Karpas-422 (cell line): Measurements from ENCODE around the gene MDC1. TPM values are rescaled to one million over a fixed set of nuclear protein-coding genes. Genes with fewer than 3 reads are reported as not detected.

Source experiments
- DNase-seq: peaks from one replicate; pipeline ENCODE4 v3.0.0-alpha.2; 2015
- H2AFZ ChIP-seq: fragments of 200-600 bp; sonication (generic); 2 replicates; pipeline ENCODE4 v1.6.1; 2014; ENCODE audit warnings: antibody characterized with exemption, low read length, mixed read lengths
- H3K27ac ChIP-seq: fragments of 200-600 bp; sonication (generic); 2 replicates; pipeline ENCODE4 v1.5.1; 2014; ENCODE audit warnings: mild to moderate bottlenecking, low read length, moderate library complexity
- H3K27me3 ChIP-seq: fragments of 200-600 bp; sonication (generic); 2 replicates; pipeline ENCODE4 v1.6.1; 2014; ENCODE audit warnings: low read length, mixed read lengths
- H3K36me3 ChIP-seq: fragments of 200-600 bp; sonication (generic); 2 replicates; pipeline ENCODE4 v1.6.1; 2014; ENCODE audit warnings: low read length, mixed read lengths; ENCODE audit not compliant: insufficient read depth
- H3K4me1 ChIP-seq: fragments of 200-600 bp; sonication (generic); 2 replicates; pipeline ENCODE4 v1.6.1; 2014; ENCODE audit warnings: mild to moderate bottlenecking, low read length, mixed read lengths
- H3K4me2 ChIP-seq: fragments of 200-600 bp; sonication (generic); 2 replicates; pipeline ENCODE4 v1.6.1; 2014; ENCODE audit warnings: low read length, low read depth, mild to moderate bottlenecking; ENCODE audit not compliant: poor library complexity, severe bottlenecking
- H3K4me3 ChIP-seq: fragments of 200-600 bp; sonication (generic); 2 replicates; pipeline ENCODE4 v1.5.1; 2014; ENCODE audit warnings: mild to moderate bottlenecking, antibody characterized with exemption, low read length, mixed read lengths
- H3K79me2 ChIP-seq: fragments of 200-600 bp; sonication (generic); 2 replicates; pipeline ENCODE4 v1.6.1; 2014; ENCODE audit warnings: mild to moderate bottlenecking, low read length, mixed read lengths
- H3K9ac ChIP-seq: fragments of 200-600 bp; sonication (generic); 2 replicates; pipeline ENCODE4 v1.6.0; 2014; ENCODE audit warnings: low read length
- H3K9me2 ChIP-seq: fragments of 200-600 bp; sonication (generic), shearing (Covaris generic); replicated peaks from 2 replicates; pipeline ENCODE4 v1.6.0; 2014; ENCODE audit warnings: mild to moderate bottlenecking, low read length, moderate library complexity; ENCODE audit not compliant: insufficient read depth
- H3K9me3 ChIP-seq: fragments of 300-700, 200-600 bp; sonication (generic); 2 replicates; pipeline ENCODE4 v1.6.1; 2014; ENCODE audit warnings: low read length, mixed read lengths
- H4K20me1 ChIP-seq: fragments of 200-600 bp; sonication (generic); 2 replicates; pipeline ENCODE4 v1.6.1; 2014; ENCODE audit warnings: mild to moderate bottlenecking, antibody characterized with exemption, low read length, low read depth; ENCODE audit not compliant: insufficient read depth
- small RNA-seq: library from RNA; depleted of rRNA; stranded (forward); fragments of <200 nt; gene quantifications from one replicate; pipeline ENCODE3, GENCODE V24; 2014
- total RNA-seq: library from RNA; depleted of rRNA; stranded (reverse); fragments of >200 nt; shearing (Covaris generic); gene quantifications from 2 replicates; pipeline ENCODE4 v1.2.3, GENCODE V29; 2014; ENCODE audit warnings: low replicate concordance; rRNA removed

MDC1 gene
- total RNA-seq, 1 experiment from 2014 or later: 11.0 TPM

- H3K27ac ChIP-seq: no peak overlapping the region
- H3K36me3 ChIP-seq: peaks cover 29% of the 10 kb centered on the region
- H3K4me2 ChIP-seq: no peak overlapping the region
Measured at GRCh38 chr6:30656513-30656912, 60.6 kb downstream of the MDC1 start.

GRCh38 chr6:30655743-30656094 is 61.4 kb downstream of the MDC1 start:
- no peak overlapping the region for H3K4me2 ChIP-seq
- H3K9me2 ChIP-seq: no peaks in the 10 kb centered on the region
- no peaks in the 10 kb centered on the region for H3K79me2 ChIP-seq
- H3K27ac ChIP-seq: no peak overlapping the region
- H2AFZ ChIP-seq: no peak overlapping the region
- H4K20me1 ChIP-seq: no peaks in the 10 kb centered on the region
- H3K27me3 ChIP-seq: no peaks in the 10 kb centered on the region
- H3K9me3 ChIP-seq: no peaks in the 10 kb centered on the region
- H3K9ac ChIP-seq: no peak overlapping the region
- no peaks in the 10 kb centered on the region for H3K4me1 ChIP-seq
- no peak overlapping the region for H3K4me3 ChIP-seq
- DNase-seq: no peak
- peaks cover 27% of the 10 kb centered on the region for H3K36me3 ChIP-seq

More at GRCh38 chr6:30656513-30656912, 60.6 kb downstream of the MDC1 start:
- no peak overlapping the region for H3K4me3 ChIP-seq
- no peaks in the 10 kb centered on the region for H4K20me1 ChIP-seq
- DNase-seq: no peak
- no peaks in the 10 kb centered on the region for H3K9me2 ChIP-seq
- no peak overlapping the region for H3K9ac ChIP-seq
- H3K27me3 ChIP-seq: no peaks in the 10 kb centered on the region
- no peaks in the 10 kb centered on the region for H3K79me2 ChIP-seq
- no peaks in the 10 kb centered on the region for H3K9me3 ChIP-seq
- no peak overlapping the region for H2AFZ ChIP-seq
- H3K4me1 ChIP-seq: no peaks in the 10 kb centered on the region

GRCh38 chr6:30654798-30655742 is 62.0 kb downstream of the MDC1 start:
- no peak for DNase-seq
- H3K4me3 ChIP-seq: no peak overlapping the region
- H3K36me3 ChIP-seq: peaks cover 27% of the 10 kb centered on the region
- no peak overlapping the region for H2AFZ ChIP-seq
- no peak overlapping the region for H3K9ac ChIP-seq
- no peaks in the 10 kb centered on the region for H3K9me3 ChIP-seq
- H3K9me2 ChIP-seq: no peaks in the 10 kb centered on the region
- H3K4me1 ChIP-seq: no peaks in the 10 kb centered on the region
- H3K4me2 ChIP-seq: no peak overlapping the region
- H4K20me1 ChIP-seq: no peaks in the 10 kb centered on the region
- no peak overlapping the region for H3K27ac ChIP-seq
- H3K79me2 ChIP-seq: no peaks in the 10 kb centered on the region
- H3K27me3 ChIP-seq: no peaks in the 10 kb centered on the region

- no peaks in the 10 kb centered on the region for H3K27me3 ChIP-seq
Measured at GRCh38 chr6:30651143-30651542, 65.9 kb downstream of the MDC1 start.

More at GRCh38 chr6:30651143-30651542, 65.9 kb downstream of the MDC1 start:
- no peak overlapping the region for H3K27ac ChIP-seq
- no peak overlapping the region for H3K4me3 ChIP-seq
- H3K4me2 ChIP-seq: no peak overlapping the region
- H3K79me2 ChIP-seq: peaks cover 30% of the 10 kb centered on the region
- H3K9me2 ChIP-seq: no peaks in the 10 kb centered on the region
- H3K4me1 ChIP-seq: peaks cover 12% of the 10 kb centered on the region
- no peak overlapping the region for H3K9ac ChIP-seq
- H4K20me1 ChIP-seq: 0 out of 2 replicates have a peak, but pooled peaks cover 3% of the 10 kb centered on the region
- DNase-seq: no peak
- no peak overlapping the region for H2AFZ ChIP-seq
- no peaks in the 10 kb centered on the region for H3K9me3 ChIP-seq
- H3K36me3 ChIP-seq: peaks cover 17% of the 10 kb centered on the region

Small RNA genes within 50 kb of the gene (small RNA-seq; reads per million reads assigned to genes)
- gene RF00019: not detected
- not detected for gene RN7SL353P

Other genes with a start within 250 kb of the MDC1 start
- gene HLA-E, start 227.8 kb downstream of the MDC1 start, total RNA-seq: 306 and 677 TPM in 2 replicates
- gene GNL1, start 160.8 kb downstream of the MDC1 start, total RNA-seq: 48.6 and 53.9 TPM in 2 replicates
- 14.6 and 30.6 TPM in 2 replicates for gene PRR3, start 160.0 kb downstream of the MDC1 start, total RNA-seq
- gene ABCF1, start 145.8 kb downstream of the MDC1 start, total RNA-seq: 14.4 and 26.0 TPM in 2 replicates
- gene PPP1R10, start 100.0 kb downstream of the MDC1 start, total RNA-seq: 64.3 and 170 TPM in 2 replicates
- 59.2 and 119 TPM in 2 replicates for gene MRPS18B, start 99.4 kb downstream of the MDC1 start, total RNA-seq
- 9.6 and 10.3 TPM in 2 replicates for gene ATAT1, start 90.4 kb downstream of the MDC1 start, total RNA-seq
- 5.6 and 10.0 TPM in 2 replicates for gene C6orf136, start 70.1 kb downstream of the MDC1 start, total RNA-seq
- 26.5 and 36.1 TPM in 2 replicates for gene DHX16, start 44.3 kb downstream of the MDC1 start, total RNA-seq
- gene PPP1R18, start 30.6 kb downstream of the MDC1 start, total RNA-seq: 69.8 and 75.3 TPM in 2 replicates
- gene NRM, start 26.3 kb downstream of the MDC1 start, total RNA-seq: 16.9 and 38.1 TPM in 2 replicates
- 403 and 427 TPM in 2 replicates for gene TUBB, start 3.1 kb upstream of the MDC1 start, total RNA-seq
- gene FLOT1, start 25.4 kb upstream of the MDC1 start, total RNA-seq: 58.2 and 103 TPM in 2 replicates
- 0.19 and 0.54 TPM in 2 replicates for gene IER3, start 27.3 kb upstream of the MDC1 start, total RNA-seq
- 0.15 and 0.25 TPM in 2 replicates for gene DDR1, start 167.2 kb upstream of the MDC1 start, total RNA-seq
- gene GTF2H4, start 190.9 kb upstream of the MDC1 start, total RNA-seq: 21.8 and 23.4 TPM in 2 replicates
- 42.3 and 50.2 TPM in 2 replicates for gene VARS2, start 197.0 kb upstream of the MDC1 start, total RNA-seq
- not detected in 2 replicates for gene SFTA2, start 214.9 kb upstream of the MDC1 start, total RNA-seq
- gene MUCL3, start 223.7 kb upstream of the MDC1 start, total RNA-seq: not detected in 2 replicates